NT2/D1 (cell line): ENCODE results near the gene ZBTB22.
"Not testable (repeated sequence)": the region's sequence is repeated elsewhere in the genome, so short reads cannot be mapped to it uniquely, and the experiment has no call there.

Experiments used
- SUZ12 ChIP-seq: IDR thresholded peaks from 2 replicates; pipeline ENCODE4 v1.6.1; 2011; ENCODE audit not compliant: insufficient read length, insufficient read depth; ENCODE audit errors: extremely low read depth
- YY1 ChIP-seq: IDR thresholded peaks from 2 replicates; pipeline ENCODE4 v1.6.1; 2011; ENCODE audit not compliant: insufficient read length, insufficient read depth
- ZNF274 ChIP-seq: IDR thresholded peaks from 2 replicates; pipeline ENCODE4 v1.6.1; 2011; ENCODE audit warnings: mild to moderate bottlenecking, low read depth, low read length

DNA sequence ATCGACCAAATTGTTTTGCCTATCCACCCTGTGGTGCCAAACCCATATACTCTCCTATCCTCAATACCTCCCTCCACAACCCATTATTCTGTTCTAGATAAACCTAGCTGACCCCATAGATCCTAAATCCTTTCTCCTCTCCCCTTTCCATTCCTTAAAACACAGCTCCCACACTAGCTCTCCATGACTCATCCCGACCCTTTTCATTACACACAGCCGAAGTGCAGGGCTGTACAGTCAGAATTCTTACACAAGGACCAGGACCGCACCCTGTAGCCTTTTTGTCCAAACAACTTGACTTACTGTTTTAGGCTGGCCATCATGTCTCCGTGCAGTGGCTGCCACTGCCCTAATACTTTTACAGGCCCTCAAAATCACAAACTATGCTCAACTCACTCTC lies 29.4 kb upstream of the ZBTB22 start:
- not testable (repeated sequence) for TF ChIP-seq ZNF274, SUZ12, YY1
